HUES6 (cell line): Measurements from ENCODE around the gene BRAT1.

Experiments used
- H3K27ac ChIP-seq: 2 replicates; pipeline ENCODE4 v1.7.0; 2013; ENCODE audit warnings: low read depth, mild to moderate bottlenecking, low read length, inconsistent platforms
- H3K27me3 ChIP-seq: 2 replicates; pipeline ENCODE4 v1.6.1; 2013; ENCODE audit warnings: low read length; ENCODE audit not compliant: control insufficient read depth, insufficient read depth
- H3K36me3 ChIP-seq: 2 replicates; pipeline ENCODE4 v1.6.1; 2013; ENCODE audit warnings: low read length; ENCODE audit not compliant: control insufficient read depth, insufficient read depth
- H3K4me1 ChIP-seq: 2 replicates; pipeline ENCODE4 v1.6.1; 2013; ENCODE audit warnings: low read length; ENCODE audit not compliant: control insufficient read depth, insufficient read depth
- H3K4me3 ChIP-seq: 2 replicates; pipeline ENCODE4 v1.5.1; 2013; ENCODE audit warnings: low read depth, low read length
- H3K9ac ChIP-seq: one replicate; pipeline ENCODE4 v1.6.1; 2013; ENCODE audit warnings: mild to moderate bottlenecking, low read length
- H3K9me3 ChIP-seq: 2 replicates; pipeline ENCODE4 v1.6.1; 2013; ENCODE audit warnings: low read depth, low read length; ENCODE audit not compliant: control insufficient read depth, insufficient read depth

The BRAT1 gene

GRCh38 chr7:2525658-2526630, 29.4 kb downstream of the BRAT1 start:
- peaks cover 25% of the 10 kb centered on the region for H3K27me3 ChIP-seq
- H3K27ac ChIP-seq = no peak overlapping the region
- no peak overlapping the region for H3K4me3 ChIP-seq
- H3K9ac ChIP-seq = peak overlapping the region; percentile 47
- H3K4me1 ChIP-seq = peaks cover 82% of the 10 kb centered on the region
- H3K9me3 ChIP-seq = no peaks in the 10 kb centered on the region
- H3K36me3 ChIP-seq = peaks cover 20% of the 10 kb centered on the region

DNA sequence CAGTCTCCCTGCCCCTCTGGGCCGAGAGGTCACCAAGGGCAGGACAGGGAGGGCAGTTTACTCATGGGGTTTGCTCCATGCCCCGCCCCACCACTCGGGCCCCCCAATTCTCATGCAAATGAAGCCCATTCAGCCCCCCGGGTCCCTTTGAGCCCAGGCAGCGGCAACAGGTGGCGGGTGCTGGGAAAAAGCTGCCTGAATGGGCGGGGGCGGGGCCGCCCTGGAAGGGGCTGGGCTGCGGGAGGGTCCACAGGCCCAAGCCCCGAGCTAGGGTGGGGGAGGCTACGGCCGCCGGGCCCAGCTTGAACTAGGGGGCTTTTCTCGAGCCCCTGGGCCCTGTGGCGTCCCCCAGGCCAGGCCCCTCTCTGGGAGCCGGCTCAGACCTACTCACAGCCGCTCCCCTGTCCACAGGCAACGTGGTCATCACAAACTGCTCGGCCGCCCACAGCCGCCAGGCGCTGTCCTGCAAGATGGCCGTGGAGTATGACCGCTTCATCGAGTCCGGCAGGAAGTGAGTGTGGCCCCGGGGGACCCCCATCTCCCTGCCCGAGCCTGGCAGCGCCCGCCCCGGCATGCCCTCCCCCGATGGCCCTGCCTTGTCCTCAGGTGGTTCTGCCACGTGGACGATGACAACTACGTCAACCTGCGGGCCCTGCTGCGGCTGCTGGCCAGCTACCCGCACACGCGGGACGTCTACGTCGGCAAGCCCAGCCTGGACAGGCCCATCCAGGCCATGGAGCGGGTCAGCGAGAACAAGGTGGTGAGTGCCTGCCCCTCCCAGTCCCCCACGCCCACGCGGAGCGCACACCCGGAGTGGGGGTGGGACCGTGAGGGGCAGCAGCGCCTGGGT, 30.3 kb downstream of the BRAT1 start:
- Histone ChIP-seq H3K27ac (peak overlapping the region; percentile 85), H3K27me3 (peaks cover 34% of the 10 kb centered on the region), H3K36me3 (peaks cover 20% of the 10 kb centered on the region), H3K9me3 (no peaks in the 10 kb centered on the region), H3K4me3 (peak overlapping the region; percentile 39), H3K4me1 (peaks cover 82% of the 10 kb centered on the region), H3K9ac (peak overlapping the region; percentile 72)

- H3K9me3 ChIP-seq = no peaks in the 10 kb centered on the region
- H3K9ac ChIP-seq = peak overlapping the region; percentile 72
- H3K4me1 ChIP-seq = peaks cover 82% of the 10 kb centered on the region
- peaks cover 20% of the 10 kb centered on the region for H3K36me3 ChIP-seq
- H3K27ac ChIP-seq = peak overlapping the region; percentile 85
- peak overlapping the region; percentile 39 for H3K4me3 ChIP-seq
- peaks cover 36% of the 10 kb centered on the region for H3K27me3 ChIP-seq
These were observed 31.1 kb downstream of the BRAT1 start for GRCh38 chr7:2523941-2524807.

DNA sequence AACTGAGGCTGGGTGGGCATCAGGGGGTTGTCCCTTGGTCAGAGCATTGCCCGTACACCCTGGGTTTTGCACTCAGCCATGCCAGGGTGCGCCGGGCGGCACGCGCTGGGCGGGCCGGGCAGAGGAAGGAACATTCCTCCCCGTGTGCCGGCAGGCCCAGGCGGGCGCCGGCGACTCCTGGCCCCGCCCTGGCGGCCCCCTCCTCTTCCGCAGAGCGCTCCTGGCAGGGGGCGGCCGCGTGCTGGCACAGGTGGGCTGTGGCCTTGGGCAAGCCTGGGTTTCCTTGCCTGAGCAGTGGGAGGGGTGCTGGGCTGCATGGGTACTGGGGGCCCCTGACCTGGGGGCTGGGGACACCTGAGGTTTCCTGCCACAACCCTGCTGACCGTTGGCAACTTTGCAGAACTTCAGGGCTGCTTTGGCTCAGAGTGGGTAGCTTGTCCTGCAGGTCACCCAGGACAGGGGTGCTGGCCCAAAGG, 31.8 kb downstream of the BRAT1 start:
- Histone ChIP-seq H3K27ac (peak overlapping the region; percentile 85), H3K27me3 (peaks cover 42% of the 10 kb centered on the region), H3K4me3 (peak overlapping the region; percentile 39), H3K36me3 (peaks cover 17% of the 10 kb centered on the region), H3K4me1 (peaks cover 80% of the 10 kb centered on the region), H3K9me3 (no peaks in the 10 kb centered on the region), H3K9ac (peak overlapping the region; percentile 72)

GRCh38 chr7:2522780-2523433, 32.4 kb downstream of the BRAT1 start:
- peak overlapping the region; percentile 85; the same call in 1 of the 2 replicates for H3K27ac ChIP-seq
- H3K9ac ChIP-seq = peak overlapping the region; percentile 63
- no peaks in the 10 kb centered on the region for H3K9me3 ChIP-seq
- peaks cover 16% of the 10 kb centered on the region for H3K36me3 ChIP-seq
- peak overlapping the region; percentile 39 for H3K4me3 ChIP-seq
- H3K27me3 ChIP-seq = peaks cover 48% of the 10 kb centered on the region
- H3K4me1 ChIP-seq = peaks cover 80% of the 10 kb centered on the region

DNA sequence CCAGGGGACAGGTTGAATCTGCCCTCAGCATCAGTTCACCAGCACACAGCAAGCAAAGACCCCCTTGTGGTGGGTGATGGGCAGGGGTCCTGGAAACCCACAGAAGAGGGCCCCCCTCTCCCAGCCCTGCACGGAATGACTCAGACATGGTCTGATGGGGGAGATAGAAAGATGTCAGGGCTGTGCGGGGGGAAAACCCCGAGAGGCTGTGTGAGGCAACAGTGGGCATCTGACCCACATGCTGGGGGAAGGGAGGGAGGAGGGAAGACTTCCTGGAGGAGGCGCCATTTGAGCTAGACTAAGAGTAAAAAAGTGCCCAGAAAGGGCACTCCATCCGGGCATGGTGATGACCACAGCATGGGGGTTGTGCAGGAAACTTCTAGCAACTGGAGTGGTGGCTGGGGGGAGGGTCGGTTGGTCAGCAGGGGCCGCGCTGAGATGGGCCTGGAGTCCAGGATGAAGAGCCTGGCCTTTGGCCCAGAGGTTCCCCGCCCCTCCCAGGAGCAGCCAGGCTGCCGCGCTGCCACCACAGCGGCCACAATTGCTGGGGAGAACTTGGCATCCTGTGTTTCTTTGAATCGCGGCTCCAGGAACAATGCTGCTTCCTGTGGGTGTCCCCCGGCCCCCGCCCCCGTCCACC, 33.3 kb downstream of the BRAT1 start:
- Histone ChIP-seq H3K27me3 (peaks cover 56% of the 10 kb centered on the region), H3K9ac (no peak overlapping the region), H3K36me3 (peaks cover 12% of the 10 kb centered on the region), H3K4me3 (peak overlapping the region; percentile 40; the same call in 1 of the 2 replicates), H3K27ac (no peak overlapping the region), H3K4me1 (peaks cover 80% of the 10 kb centered on the region), H3K9me3 (no peaks in the 10 kb centered on the region)

DNA sequence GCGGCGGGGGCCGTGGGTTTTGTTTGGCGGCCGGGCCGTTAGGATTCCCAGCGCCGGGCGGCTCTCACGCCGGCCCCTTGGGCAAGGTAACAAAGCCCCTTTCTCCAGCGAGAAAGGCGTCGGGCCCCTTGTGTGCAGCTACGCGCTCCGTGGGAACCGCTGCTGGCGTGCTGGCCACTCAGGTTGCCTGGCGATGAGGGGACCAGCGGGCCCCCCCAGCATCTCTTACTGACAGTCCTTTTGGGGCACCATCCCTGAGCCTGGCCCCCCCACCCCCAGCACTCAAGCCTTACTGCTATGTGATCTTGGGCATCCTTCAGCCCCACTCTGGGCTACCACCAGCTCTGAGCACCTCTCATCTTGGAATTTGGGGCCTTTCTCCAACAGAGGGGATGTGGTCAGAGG, 34.0 kb downstream of the BRAT1 start:
- H3K9ac ChIP-seq = no peak overlapping the region

DNA sequence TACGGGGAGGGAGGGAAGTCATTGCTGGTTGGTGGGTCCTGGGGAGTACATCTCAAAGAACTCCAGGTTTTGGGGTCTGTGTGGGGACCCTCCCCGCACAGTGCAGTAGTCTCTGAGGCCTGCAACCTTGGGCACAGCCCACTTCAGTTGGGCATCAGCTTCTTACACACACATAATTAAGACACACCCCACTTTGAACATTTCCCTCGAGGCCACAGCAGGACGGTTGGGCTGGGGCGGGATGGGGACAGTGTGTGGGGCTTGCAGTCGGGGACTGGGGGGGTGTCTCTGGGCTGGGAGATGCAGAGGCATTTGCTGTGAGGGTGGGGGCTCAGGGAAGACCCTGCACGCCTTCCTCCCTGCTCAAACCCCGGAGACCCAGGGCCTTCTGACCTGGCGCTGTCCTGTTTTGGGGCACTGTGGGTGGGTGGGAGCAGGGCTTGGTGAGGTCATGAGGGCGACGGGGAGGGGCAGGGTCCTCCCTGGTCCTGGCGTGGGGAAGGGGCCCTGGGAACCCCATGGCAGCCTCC, 34.5 kb downstream of the BRAT1 start:
- Histone ChIP-seq H3K27ac (no peak overlapping the region), H3K4me3 (peak overlapping the region; percentile 61)

More for the DNA sequence above, 34.0 kb downstream of the BRAT1 start:
- H3K27me3 ChIP-seq = peaks cover 57% of the 10 kb centered on the region
- H3K27ac ChIP-seq = no peak overlapping the region
- peaks cover 5% of the 10 kb centered on the region for H3K36me3 ChIP-seq
- peaks cover 80% of the 10 kb centered on the region for H3K4me1 ChIP-seq
- no peaks in the 10 kb centered on the region for H3K9me3 ChIP-seq
- peak overlapping the region; percentile 40; the same call in 1 of the 2 replicates for H3K4me3 ChIP-seq

GRCh38 chr7:2520131-2520760, 35.1 kb downstream of the BRAT1 start:
- Histone ChIP-seq H3K27me3 (peaks cover 57% of the 10 kb centered on the region), H3K36me3 (no peaks in the 10 kb centered on the region), H3K27ac (no peak overlapping the region), H3K4me3 (peak overlapping the region; percentile 61), H3K9ac (peak overlapping the region; percentile 53), H3K4me1 (peaks cover 77% of the 10 kb centered on the region), H3K9me3 (no peaks in the 10 kb centered on the region)

More for the DNA sequence above, 34.5 kb downstream of the BRAT1 start:
- peak overlapping the region; percentile 53 for H3K9ac ChIP-seq
- peaks cover 80% of the 10 kb centered on the region for H3K4me1 ChIP-seq
- no peaks in the 10 kb centered on the region for H3K9me3 ChIP-seq
- peaks cover 4% of the 10 kb centered on the region; the same call in 1 of the 2 replicates for H3K36me3 ChIP-seq
- peaks cover 57% of the 10 kb centered on the region for H3K27me3 ChIP-seq
